Spleen (tissue), 11 donors: ENCODE results near the gene VTI1A. TPM values are rescaled to one million over a fixed set of nuclear protein-coding genes. Genes with fewer than 3 reads are reported as not detected.

ENCODE experiments used
- DNase-seq: peaks from one replicate; pipeline ENCODE4 v3.0.0-alpha.2; 2020
- H3K27ac ChIP-seq, 8 donors: fragments of 200-600 bp; sonication (generic) in 7 of 8; 1 replicate in 4 of 8; 2 replicates in 4 of 8; pipeline versions ENCODE4 v1.5.0 to v1.8.0; 2016 to 2021; ENCODE audit warnings: inconsistent platforms in 4 of 8, mild to moderate bottlenecking in 4 of 8, moderate library complexity in 1 of 8
- H3K27me3 ChIP-seq, 7 donors: fragments of 200-600 bp; sonication (generic) in 6 of 7; replicated peaks in 1 of 7; 1 replicate in 4 of 7; 2 replicates in 3 of 7; pipeline versions ENCODE4 v1.5.0 to v1.8.0; 2016 to 2021; ENCODE audit warnings: inconsistent platforms in 3 of 7, mild to moderate bottlenecking in 1 of 7
- H3K36me3 ChIP-seq, 6 donors: fragments of 200-600 bp; sonication (generic) in 5 of 6; 1 replicate in 4 of 6; 2 replicates in 2 of 6; pipeline versions ENCODE4 v1.5.0 to v1.8.0; 2016 to 2021; ENCODE audit warnings: inconsistent platforms in 2 of 6
- H3K4me1 ChIP-seq, 6 donors: fragments of 200-600 bp; sonication (generic) in 5 of 6; 1 replicate in 3 of 6; 2 replicates in 3 of 6; pipeline versions ENCODE4 v1.5.0 to v1.8.0; 2016 to 2021; ENCODE audit warnings: inconsistent platforms in 3 of 6
- H3K4me3 ChIP-seq, 8 donors: fragments of 200-600 bp; sonication (generic) in 7 of 8; 1 replicate in 4 of 8; 2 replicates in 4 of 8; pipeline versions ENCODE4 v1.5.0 to v1.8.0; 2016 to 2021; ENCODE audit warnings: inconsistent platforms in 4 of 8, mild to moderate bottlenecking in 4 of 8, moderate library complexity in 2 of 8
- H3K9me3 ChIP-seq, 8 donors: fragments of 200-600 bp; sonication (generic) in 7 of 8; 1 replicate in 4 of 8; 2 replicates in 4 of 8; pipeline versions ENCODE4 v1.5.0 to v1.8.0; 2016 to 2021; ENCODE audit warnings: inconsistent platforms in 4 of 8
- POLR2A ChIP-seq, 3 donors: fragments of 450-650 bp; IDR thresholded peaks; one replicate each; pipeline ENCODE4 v1.5.1; 2017; ENCODE audit warnings: antibody characterized with exemption in 3 of 3, mild to moderate bottlenecking in 1 of 3
- POLR2AphosphoS5 ChIP-seq, 3 donors: sonication (generic); formaldehyde crosslinking; IDR thresholded peaks; one replicate each; pipeline ENCODE4 v1.5.1; 2017; ENCODE audit warnings: antibody characterized with exemption in 3 of 3
- WGBS, 5 donors: extraction: QIAGEN DNeasy Blood & Tissue Kit in 3 of 5; methylation state at CpG; one replicate each; pipeline versions ENCODE4 v1.1.5 to v1.1.7; 2013 to 2018; 5-methylcytosine and 5-hydroxymethylcytosine counted together
- intact Hi-C: fragments of 100-400 bp; cut with DNase I; formaldehyde crosslinking; loops from one replicate; pipeline ENCODE4 v1.15.0; 2023; ENCODE audit warnings: low total_unique reads
- polyA plus RNA-seq, 3 donors: library from polyadenylated mRNA; stranded (reverse); fragments of 200-250 nt; gene quantifications; one replicate each; pipeline ENCODE4 v1.2.1, GENCODE V29; 2013
- total RNA-seq, 7 donors: library from RNA; depleted of rRNA in 3 of 7; stranded (reverse); fragments of >200 nt in 3 of 7; fragmentation: NEBNext Ultra II Directional in 4 of 7; extraction: Animal tissue kit (Norgen Biotek cat#: 25700) in 4 of 7; gene quantifications; one replicate each; pipeline versions ENCODE4 v1.1.0 to v1.2.1, GENCODE V29; 2016 to 2021
- TF ChIP-seq, protein P1 (sequence below), 11 experiments: fragments of 200-600 bp in 7 of 11; fragments of 450-650 bp in 4 of 11; sonication (generic) in 4 of 11; IDR thresholded peaks in 8 of 11; conservative IDR thresholded peaks in 3 of 11; 1 replicate in 7 of 11; 2 replicates in 4 of 11; pipeline versions ENCODE4 v1.4.0 to v1.8.0; 2016 to 2021; ENCODE audit warnings: antibody characterized with exemption in 11 of 11, inconsistent platforms in 4 of 11, mild to moderate bottlenecking in 1 of 11
- donor health status: healthy with polysubstance abuse.
- donor health status: DM: no; HTN: no; CAD: no; lungs with moderate emphysema.
- donor health status: DM: no; HTN: no; CAD: no.
- donor health status: Bipolar disorder and iron deficiency.
- donor health status: healthy.
- donor health status: DM: no; HTN: no; CAD: no.
- donor health status: DM: yes; HTN: yes; CAD: no.

Gene VTI1A
- total and polyA plus RNA-seq, 10 donors = 7.8 to 129 (median 56.2) TPM

DNA sequence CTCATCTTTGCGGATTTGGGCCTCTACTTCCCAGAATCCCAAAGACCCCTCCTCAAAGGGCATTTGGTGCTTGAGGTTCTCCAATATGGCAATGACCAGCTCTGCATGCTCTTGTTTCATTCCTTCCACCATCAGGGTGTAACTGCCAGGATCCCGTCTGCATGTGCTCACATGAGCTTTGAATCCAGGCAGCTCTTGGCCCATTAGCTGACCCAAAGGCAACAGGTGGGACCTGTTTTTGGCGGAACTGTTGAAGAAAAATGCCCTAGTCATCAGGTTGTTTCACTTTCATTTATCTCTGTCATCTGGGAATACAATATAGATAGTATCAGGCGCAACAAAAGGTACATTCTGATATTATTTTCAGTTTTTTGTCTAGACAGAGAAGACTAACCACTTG is 343.9 kb downstream of the VTI1A start:
- DNase-seq = no peak
- intact Hi-C loops = no loop called here
- no peak overlapping the region for H3K27ac ChIP-seq

DNA sequence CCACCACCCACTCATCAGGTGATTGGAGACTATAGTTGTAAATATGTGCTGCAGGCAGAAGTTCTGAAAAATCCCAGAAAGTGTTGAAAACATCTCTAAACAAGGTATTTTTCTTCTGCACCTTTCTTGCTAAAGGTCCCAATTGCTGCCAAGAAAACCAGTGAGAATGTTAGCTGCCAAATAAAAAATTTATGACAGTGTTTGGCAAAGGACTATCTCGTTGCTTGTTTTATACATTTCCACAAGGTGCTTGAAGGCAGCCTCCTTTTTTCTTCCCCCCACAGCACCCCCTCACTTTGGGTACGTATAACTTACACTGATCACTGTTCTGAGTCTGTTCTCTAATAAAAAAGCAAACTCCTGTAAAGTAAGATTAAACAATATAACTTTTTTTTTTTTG is 344.4 kb downstream of the VTI1A start:
- Histone ChIP-seq H3K36me3 (no peaks in the 10 kb centered on the region), H3K4me3 (no peak overlapping the region), H3K27ac (no peak overlapping the region), H3K9me3 (peaks cover 3 to 22% (median 17%) of the 10 kb centered on the region in 8 donors), H3K4me1 (no peaks in the 10 kb centered on the region), H3K27me3 (no peaks in the 10 kb centered on the region)
- intact Hi-C loops = no loop called here
- TF ChIP-seq POLR2A (IDR thresholded peaks at IDR 0.05) = no peak
- no peak for TF ChIP-seq POLR2AphosphoS5 (IDR thresholded peaks at IDR 0.05)
- TF ChIP-seq, protein P1, sequence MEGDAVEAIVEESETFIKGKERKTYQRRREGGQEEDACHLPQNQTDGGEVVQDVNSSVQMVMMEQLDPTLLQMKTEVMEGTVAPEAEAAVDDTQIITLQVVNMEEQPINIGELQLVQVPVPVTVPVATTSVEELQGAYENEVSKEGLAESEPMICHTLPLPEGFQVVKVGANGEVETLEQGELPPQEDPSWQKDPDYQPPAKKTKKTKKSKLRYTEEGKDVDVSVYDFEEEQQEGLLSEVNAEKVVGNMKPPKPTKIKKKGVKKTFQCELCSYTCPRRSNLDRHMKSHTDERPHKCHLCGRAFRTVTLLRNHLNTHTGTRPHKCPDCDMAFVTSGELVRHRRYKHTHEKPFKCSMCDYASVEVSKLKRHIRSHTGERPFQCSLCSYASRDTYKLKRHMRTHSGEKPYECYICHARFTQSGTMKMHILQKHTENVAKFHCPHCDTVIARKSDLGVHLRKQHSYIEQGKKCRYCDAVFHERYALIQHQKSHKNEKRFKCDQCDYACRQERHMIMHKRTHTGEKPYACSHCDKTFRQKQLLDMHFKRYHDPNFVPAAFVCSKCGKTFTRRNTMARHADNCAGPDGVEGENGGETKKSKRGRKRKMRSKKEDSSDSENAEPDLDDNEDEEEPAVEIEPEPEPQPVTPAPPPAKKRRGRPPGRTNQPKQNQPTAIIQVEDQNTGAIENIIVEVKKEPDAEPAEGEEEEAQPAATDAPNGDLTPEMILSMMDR (IDR thresholded peaks at IDR 0.05 in 8 of 11, conservative IDR thresholded peaks at IDR 0.05 in 3 of 11) = no peak
- WGBS, 5 donors = 86 to 92% (median 90%) methylated on average over 2 of the region's 2 CpGs
- DNase-seq = no peak

More for the DNA sequence above, 343.9 kb downstream of the VTI1A start:
- Histone ChIP-seq H3K36me3 (no peaks in the 10 kb centered on the region), H3K4me1 (no peaks in the 10 kb centered on the region), H3K27me3 (no peaks in the 10 kb centered on the region), H3K9me3 (peaks cover 3 to 22% (median 17%) of the 10 kb centered on the region in 8 donors), H3K4me3 (no peak overlapping the region)
- TF ChIP-seq, protein P1 (IDR thresholded peaks at IDR 0.05 in 8 of 11, conservative IDR thresholded peaks at IDR 0.05 in 3 of 11) = no peak
- TF ChIP-seq POLR2A (IDR thresholded peaks at IDR 0.05) (no peak), POLR2AphosphoS5 (IDR thresholded peaks at IDR 0.05) (no peak)
- 94 to 99% (median 96%) methylated on average over 4 of the region's 4 CpGs for WGBS, 5 donors

DNA sequence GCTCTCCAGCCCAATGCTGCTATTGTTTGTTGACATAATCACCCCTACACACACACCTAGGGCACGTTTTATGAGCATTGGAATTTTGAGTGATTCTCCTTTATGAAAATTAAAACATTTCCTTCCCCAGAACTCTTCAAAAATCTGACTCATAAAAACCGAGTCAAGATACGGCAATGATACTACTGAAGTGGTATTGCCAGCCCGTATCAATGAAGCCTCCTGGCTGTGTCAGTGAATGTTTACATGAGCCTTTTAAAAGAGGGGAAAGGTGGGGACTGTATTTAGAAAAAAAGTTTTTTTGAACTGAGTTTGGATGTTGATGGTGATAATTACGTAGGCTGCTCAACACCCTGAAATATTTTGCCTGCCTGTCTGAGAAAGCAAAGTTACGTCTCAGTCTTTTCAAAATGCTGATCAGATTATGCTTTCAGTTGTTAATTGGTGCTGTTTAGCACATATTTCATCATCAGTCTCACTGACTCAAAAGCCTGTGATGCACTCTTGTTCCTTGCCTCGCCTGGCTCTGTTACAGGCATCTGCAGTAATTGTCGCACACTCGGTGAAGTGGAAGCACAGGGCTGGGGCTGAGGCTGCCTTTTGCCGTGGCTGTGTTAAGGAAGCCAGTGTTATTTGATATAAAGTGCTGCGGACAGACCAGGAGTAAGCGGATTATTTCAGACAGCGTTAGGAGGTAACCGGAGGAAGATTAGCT is 345.6 kb downstream of the VTI1A start:
- intact Hi-C loops = no loop called here
- Histone ChIP-seq H3K4me1 (no peaks in the 10 kb centered on the region), H3K36me3 (peaks cover 0 to under 1% (median 0%) of the 10 kb centered on the region in 6 donors), H3K9me3 (peaks cover 3 to 22% (median 17%) of the 10 kb centered on the region in 8 donors), H3K4me3 (no peak overlapping the region), H3K27ac (no peak overlapping the region), H3K27me3 (no peaks in the 10 kb centered on the region)
- 71 to 86% (median 79%) methylated on average over 14 of the region's 14 CpGs for WGBS, 5 donors
- no peak for DNase-seq
- TF ChIP-seq POLR2A (IDR thresholded peaks at IDR 0.05) (no peak), POLR2AphosphoS5 (IDR thresholded peaks at IDR 0.05) (peak in 1 of 3 donors; percentile 21)

DNA sequence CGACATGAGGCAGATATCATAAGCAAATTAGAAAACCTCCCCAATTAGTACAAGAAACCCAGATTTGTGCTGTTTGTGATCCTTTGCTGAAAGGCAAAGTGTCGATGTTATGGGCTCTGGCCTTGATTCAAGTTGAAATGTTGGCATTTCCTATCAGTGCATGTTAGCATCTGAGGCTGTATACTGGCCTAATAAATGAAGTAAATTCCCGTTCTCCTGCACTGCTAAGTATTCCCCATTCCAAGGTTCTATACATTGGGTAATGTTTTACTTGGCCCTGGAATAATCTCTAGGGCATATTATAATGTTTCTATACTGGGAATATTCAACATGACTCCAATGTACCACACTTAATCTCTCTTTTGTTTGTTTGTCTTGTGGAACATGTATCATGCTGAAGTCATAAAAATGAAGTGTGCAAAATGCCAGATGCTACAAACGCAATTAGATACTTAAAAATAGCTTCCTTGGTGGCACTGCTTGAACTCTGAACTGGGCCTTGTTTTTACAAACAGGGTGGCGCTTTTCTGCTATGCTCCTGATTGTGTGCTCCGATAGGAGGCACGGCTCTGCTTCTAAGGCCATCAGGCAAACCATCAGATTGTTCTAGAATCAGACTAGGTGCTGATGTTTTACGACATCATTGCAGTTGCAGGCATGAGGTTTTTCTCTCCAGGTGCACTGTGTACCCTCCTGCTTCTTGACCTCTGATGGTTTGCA is 346.3 kb downstream of the VTI1A start:
- Histone ChIP-seq H3K36me3 (peaks cover 0 to 6% (median 0%) of the 10 kb centered on the region in 6 donors), H3K27me3 (no peaks in the 10 kb centered on the region), H3K4me1 (no peaks in the 10 kb centered on the region), H3K9me3 (peaks cover 3 to 19% (median 14%) of the 10 kb centered on the region in 8 donors), H3K27ac (no peak overlapping the region), H3K4me3 (no peak overlapping the region)
- 59 to 86% (median 65%) methylated on average over 8 of the region's 8 CpGs for WGBS, 5 donors
- DNase-seq = no peak
- TF ChIP-seq POLR2AphosphoS5 (IDR thresholded peaks at IDR 0.05) = no peak
- intact Hi-C loops = no loop called here

DNA sequence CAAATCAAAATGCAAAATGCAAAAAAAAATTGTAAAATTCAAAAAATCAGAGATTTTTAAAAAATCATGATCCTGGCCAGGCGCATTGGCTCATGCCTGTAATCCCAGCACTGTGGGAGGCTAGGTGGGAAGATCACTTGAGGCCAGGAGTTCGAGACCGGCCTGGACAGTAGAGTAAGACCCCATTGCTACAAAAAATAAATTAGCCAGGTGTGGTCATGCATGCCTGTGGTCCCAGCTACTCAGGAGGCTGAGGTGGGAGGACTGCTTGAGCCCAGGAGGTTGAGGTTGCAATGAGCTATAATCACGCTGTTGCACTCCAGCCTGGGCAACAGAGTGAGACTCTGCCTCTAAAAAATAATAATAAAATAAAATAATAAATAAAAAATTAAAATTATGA is 347.2 kb downstream of the VTI1A start:
- peaks cover 1 to 11% (median 5%) of the 10 kb centered on the region in 8 donors for H3K9me3 ChIP-seq
- TF ChIP-seq POLR2AphosphoS5 (IDR thresholded peaks at IDR 0.05) (no peak), POLR2A (IDR thresholded peaks at IDR 0.05) (no peak)
- TF ChIP-seq, protein P1 (IDR thresholded peaks at IDR 0.05 in 8 of 11, conservative IDR thresholded peaks at IDR 0.05 in 3 of 11) = no peak
- intact Hi-C loops = no loop called here
- no peak overlapping the region for H3K27ac ChIP-seq
- no peak overlapping the region for H3K4me3 ChIP-seq
- no peak for DNase-seq
- H3K36me3 ChIP-seq = peaks cover 0 to 8% (median 0%) of the 10 kb centered on the region in 6 donors
- no peaks in the 10 kb centered on the region for H3K27me3 ChIP-seq
- WGBS, 5 donors = 95 to 99% (median 98%) methylated on average over 4 of the region's 4 CpGs
- H3K4me1 ChIP-seq = no peaks in the 10 kb centered on the region
